Fibroblast of the aortic adventitia (primary cell): ENCODE data around the gene GABARAPL2. TPM values are rescaled to one million over a fixed set of nuclear protein-coding genes. Genes with fewer than 3 reads are reported as not detected.
"Not testable (repeated sequence)": the region's sequence is repeated elsewhere in the genome, so short reads cannot be mapped to it uniquely, and the experiment has no call there.

Source experiments
- DNase-seq: peaks from one replicate; pipeline ENCODE4 v3.0.0-alpha.2; 2010; ENCODE audit warnings: low read depth
- H3K4me3 ChIP-seq: 2 replicates; pipeline ENCODE4 v1.5.1; 2011; ENCODE audit warnings: low read depth, mild to moderate bottlenecking, control low read depth, low read length, moderate library complexity
- CTCF ChIP-seq: IDR thresholded peaks from 2 replicates; pipeline ENCODE4 v1.5.1; 2011; ENCODE audit warnings: mild to moderate bottlenecking, low read length, control low read depth, inconsistent platforms; ENCODE audit not compliant: insufficient read depth
- total RNA-seq: library from RNA; depleted of rRNA; stranded (reverse); fragments of >200 nt; gene quantifications from 2 replicates; pipeline ENCODE4 v1.2.3, GENCODE V29; 2012; ENCODE audit warnings: low replicate concordance

The GABARAPL2 gene
- total RNA-seq, 1 donor: 46.5 TPM

DNA sequence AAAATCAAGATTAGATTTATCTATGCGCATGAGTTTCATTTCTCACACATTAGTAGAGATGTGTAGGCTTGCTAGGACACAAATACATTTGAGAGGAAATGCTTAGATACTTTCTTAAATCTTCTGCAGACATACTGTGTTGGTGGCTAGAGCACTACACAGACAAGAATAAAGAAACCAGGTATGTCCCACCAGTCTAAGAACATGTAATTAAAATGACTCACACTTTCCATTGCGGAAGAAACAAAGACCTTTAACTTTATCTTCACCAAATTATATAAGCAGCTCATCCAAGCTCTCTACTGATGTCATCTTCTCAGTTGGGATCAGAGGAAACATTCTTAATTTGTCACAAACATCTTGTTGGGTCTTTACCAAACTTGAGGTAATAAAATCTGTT, 12.5 kb downstream of the GABARAPL2 start:
- no peak overlapping the region for H3K4me3 ChIP-seq
- DNase-seq: no peak
- no peak for TF ChIP-seq CTCF

- H3K4me3 ChIP-seq: no peak overlapping the region
- TF ChIP-seq CTCF: no peak
- DNase-seq: no peak
These were observed 13.2 kb downstream of the GABARAPL2 start for GRCh38 chr16:75579281-75579834.

DNA sequence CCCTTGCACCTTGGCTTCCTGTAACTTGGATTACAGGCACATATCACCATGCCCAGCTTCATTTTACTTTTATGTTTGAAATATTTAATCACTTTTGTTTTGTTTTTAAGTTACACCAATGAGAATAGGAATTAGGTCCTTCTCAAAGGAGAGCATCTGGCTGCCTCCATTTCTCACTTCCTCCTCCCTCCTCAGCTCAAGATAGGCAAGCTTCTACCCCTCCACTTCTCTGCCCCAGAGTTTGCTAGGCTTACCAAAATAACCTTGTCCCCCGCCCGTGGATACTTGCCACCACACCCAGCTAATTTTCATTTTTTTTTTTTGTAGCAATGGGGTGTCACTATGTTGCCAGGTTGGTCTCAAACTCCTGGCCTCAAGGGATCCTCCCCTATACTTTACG, 17.9 kb downstream of the GABARAPL2 start:
- H3K4me3 ChIP-seq: no peak overlapping the region
- no peak for TF ChIP-seq CTCF
- DNase-seq: no peak

DNA sequence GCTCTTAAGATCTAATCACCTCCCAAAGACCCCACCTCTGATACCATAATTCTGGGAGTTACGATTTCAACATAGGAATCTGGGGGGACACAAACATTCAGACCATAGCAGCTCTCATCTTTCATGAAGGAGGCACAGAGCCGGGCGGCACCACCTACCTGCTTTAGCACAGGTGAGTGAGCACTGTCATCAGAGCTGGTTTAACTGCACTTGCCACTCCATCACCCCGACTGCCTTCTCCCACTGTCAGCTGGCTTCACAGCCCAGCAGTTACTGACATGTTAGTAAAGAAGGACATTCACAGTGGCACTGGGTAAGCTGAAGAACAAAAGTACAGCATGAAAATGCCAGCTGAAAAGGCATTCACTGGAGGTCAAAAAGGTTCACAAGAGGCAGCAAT, 22.5 kb downstream of the GABARAPL2 start:
- TF ChIP-seq CTCF: no peak
- H3K4me3 ChIP-seq: no peak overlapping the region
- no peak for DNase-seq

DNA sequence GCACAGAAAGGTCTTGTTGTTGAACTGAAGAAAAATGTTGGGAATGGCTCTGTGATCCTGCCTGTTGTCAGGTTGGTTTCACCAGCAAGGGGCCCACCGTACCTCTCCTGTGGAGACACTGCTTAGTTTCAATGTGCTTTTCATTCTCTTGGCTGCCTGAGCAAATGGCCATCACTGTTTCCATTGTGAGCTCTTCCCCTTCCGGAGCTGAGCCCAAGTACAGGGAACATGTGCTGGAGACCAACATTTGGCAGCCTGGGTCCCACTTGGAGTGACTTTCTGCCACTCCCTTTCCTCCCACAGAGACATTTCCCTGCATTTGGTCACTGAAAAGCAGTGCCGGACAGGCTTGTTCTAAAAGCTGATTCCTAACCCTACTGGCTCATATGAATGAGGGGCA, 23.1 kb downstream of the GABARAPL2 start:
- no peak for DNase-seq
- TF ChIP-seq CTCF: no peak
- H3K4me3 ChIP-seq: no peak overlapping the region

- DNase-seq: peak; percentile 89
- peak overlapping the region; percentile 15 for H3K4me3 ChIP-seq
- peak; percentile 43 for TF ChIP-seq CTCF
These were observed 25.0 kb downstream of the GABARAPL2 start for GRCh38 chr16:75590920-75591843.

DNA sequence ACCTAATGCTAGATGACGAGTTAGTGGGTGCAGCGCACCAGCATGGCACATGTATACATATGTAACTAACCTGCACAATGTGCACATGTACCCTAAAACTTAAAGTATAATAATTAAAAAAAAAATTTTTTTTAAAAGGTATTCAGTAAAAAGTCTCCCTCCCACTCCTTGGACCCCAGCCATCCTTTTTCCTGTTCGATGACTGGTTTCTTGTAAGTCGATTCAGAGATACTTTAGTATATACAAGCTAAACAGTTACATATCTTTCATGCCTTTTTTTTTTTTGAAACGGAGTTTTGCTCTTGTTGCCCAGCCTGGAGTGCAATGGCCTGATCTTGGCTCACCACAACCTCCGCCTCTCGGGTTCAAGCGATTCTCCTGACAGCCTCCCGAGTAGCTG, 25.7 kb downstream of the GABARAPL2 start:
- H3K4me3 ChIP-seq: not testable (repeated sequence)
- peak; percentile 51 for DNase-seq
